ENCODE results near the gene DHRS2.

The DHRS2 gene

DNA sequence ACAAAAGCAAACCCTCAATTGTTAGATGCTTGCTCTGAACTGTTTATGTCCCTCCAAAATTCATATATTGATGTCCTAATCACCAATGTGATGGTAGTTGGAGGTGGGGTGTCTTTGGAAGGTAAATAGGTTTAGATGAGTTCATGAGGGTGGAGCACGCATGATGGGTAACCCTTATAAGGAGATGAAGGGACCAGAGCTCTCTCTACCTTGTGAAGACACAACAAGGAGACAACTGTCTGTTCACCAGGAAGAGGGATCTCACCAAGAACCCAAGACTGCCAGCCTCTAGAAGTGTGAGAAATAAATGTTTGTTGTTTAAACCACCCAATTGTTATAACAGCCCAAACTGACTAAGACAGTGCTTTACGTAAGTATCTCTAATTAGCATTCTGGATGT is 27.0 kb downstream of the DHRS2 start:
- TF ChIP-seq, protein P1, sequence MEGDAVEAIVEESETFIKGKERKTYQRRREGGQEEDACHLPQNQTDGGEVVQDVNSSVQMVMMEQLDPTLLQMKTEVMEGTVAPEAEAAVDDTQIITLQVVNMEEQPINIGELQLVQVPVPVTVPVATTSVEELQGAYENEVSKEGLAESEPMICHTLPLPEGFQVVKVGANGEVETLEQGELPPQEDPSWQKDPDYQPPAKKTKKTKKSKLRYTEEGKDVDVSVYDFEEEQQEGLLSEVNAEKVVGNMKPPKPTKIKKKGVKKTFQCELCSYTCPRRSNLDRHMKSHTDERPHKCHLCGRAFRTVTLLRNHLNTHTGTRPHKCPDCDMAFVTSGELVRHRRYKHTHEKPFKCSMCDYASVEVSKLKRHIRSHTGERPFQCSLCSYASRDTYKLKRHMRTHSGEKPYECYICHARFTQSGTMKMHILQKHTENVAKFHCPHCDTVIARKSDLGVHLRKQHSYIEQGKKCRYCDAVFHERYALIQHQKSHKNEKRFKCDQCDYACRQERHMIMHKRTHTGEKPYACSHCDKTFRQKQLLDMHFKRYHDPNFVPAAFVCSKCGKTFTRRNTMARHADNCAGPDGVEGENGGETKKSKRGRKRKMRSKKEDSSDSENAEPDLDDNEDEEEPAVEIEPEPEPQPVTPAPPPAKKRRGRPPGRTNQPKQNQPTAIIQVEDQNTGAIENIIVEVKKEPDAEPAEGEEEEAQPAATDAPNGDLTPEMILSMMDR (IDR thresholded peaks at IDR 0.05; ENCODE audit: low read depth, low read length, missing control alignments), result no peak
- no peak for DNase-seq
- no peak overlapping the region for H3K4me3 ChIP-seq (ENCODE audit: low read depth, low read length)
- H3K36me3 ChIP-seq (replicated peaks), result no peaks in the 10 kb centered on the region
- no peaks in the 10 kb centered on the region for H3K27me3 ChIP-seq (replicated peaks)
- H3K27ac ChIP-seq, result no peak overlapping the region
- in situ Hi-C loops (cut with HindIII; ENCODE audit: low pct_ligation_motif_present, low sequenced_read_pairs), result no loop called here

DNA sequence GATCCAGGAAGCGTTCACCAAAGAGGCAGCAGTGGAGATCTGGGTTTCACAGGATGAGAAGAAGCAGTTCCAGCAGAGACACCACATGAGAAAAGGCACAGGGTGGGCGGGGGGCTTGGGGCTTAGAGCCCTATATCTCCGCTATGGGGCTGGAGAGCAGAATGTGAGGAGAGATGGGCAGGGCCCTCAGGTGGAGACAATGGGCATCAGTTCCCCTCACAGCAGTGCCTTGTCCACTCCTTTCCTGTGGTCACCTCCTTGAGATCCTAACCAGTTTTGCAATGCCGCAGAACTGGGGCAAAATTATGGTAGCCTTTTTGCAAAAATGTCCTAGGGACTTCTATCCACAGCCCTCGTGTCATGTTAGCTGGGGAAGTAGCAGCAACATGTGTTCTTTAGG is 27.5 kb downstream of the DHRS2 start:
- Histone ChIP-seq H3K4me3 (ENCODE audit: low read depth, low read length) (no peak overlapping the region), H3K36me3 (replicated peaks) (no peaks in the 10 kb centered on the region), H3K27me3 (replicated peaks) (no peaks in the 10 kb centered on the region), H3K27ac (no peak overlapping the region)
- TF ChIP-seq, protein P1 (IDR thresholded peaks at IDR 0.05; ENCODE audit: low read depth, low read length, missing control alignments), result no peak
- in situ Hi-C loops (cut with HindIII; ENCODE audit: low pct_ligation_motif_present, low sequenced_read_pairs), result no loop called here
- no peak for DNase-seq

DNA sequence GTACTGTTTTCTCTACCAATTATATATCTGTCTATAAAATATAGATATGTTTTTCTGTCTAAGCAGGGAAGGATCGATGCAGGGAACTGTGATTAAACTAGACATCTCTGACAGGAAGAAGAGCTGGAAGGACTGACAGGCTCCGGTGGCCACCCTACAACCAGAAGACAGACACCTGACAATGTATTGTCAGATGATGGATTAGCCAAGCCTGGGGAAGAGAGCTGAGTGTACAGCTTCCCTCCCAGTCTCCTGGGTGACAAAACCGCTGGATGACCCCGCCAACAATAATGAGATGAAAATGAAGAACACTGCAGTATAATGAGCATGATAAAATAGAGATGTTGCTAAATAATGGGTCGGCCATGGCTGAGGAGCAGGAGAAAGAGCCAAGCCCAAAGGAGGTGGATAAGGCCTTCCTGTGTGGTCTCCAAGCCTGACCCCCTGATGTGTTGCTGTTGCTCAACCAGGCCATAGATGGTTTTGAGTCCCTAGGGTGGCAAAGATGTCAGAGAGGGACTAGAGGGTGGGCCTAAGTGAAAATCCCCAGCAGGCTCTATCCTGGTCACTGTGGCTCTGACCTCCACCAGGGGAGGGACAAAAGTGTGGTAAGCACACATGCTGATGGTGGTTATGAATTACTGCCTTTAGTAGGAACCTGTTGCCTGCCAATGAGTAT is 28.2 kb downstream of the DHRS2 start:
- TF ChIP-seq, protein P1 (IDR thresholded peaks at IDR 0.05; ENCODE audit: low read depth, low read length, missing control alignments), result no peak
- Histone ChIP-seq H3K4me3 (ENCODE audit: low read depth, low read length) (no peak overlapping the region), H3K36me3 (replicated peaks) (no peaks in the 10 kb centered on the region), H3K27ac (no peak overlapping the region), H3K27me3 (replicated peaks) (no peaks in the 10 kb centered on the region)
- in situ Hi-C loops (cut with HindIII; ENCODE audit: low pct_ligation_motif_present, low sequenced_read_pairs), result no loop called here
- no peak for DNase-seq

DNA sequence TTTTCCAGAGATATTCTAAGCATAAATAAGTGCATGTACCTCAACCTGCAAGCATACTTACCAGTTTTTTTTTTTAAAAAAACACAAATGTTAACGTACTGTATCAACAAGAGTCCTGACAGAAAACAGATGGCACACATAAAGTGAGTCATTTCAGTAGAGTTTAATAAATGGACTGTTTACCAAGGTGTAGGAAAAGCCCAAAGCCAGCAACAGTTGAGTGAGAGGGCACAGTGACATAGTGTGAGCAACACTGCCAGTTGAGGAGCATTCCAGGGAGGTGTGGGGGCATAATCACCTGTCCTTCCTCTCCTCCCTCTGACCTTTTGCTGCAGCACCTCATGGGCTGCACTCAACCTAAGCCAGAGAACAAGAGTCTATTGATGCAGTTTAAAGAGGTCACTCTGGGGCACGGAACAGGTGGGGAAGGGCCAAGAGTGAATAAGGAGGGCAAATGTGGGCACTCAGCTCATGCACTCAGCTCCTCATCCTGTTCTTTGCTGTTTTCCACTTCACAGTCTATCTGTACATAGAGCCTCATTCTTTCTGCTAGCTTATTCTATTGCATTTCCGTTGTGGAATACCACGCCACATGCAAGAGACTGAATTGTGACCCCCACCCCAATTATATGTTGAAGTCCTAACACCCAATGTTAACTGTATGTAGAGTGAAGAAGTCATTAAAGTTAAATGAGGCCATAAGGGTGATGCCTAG is 29.3 kb downstream of the DHRS2 start:
- Histone ChIP-seq H3K27ac (no peak overlapping the region), H3K36me3 (replicated peaks) (no peaks in the 10 kb centered on the region), H3K27me3 (replicated peaks) (no peaks in the 10 kb centered on the region), H3K4me3 (ENCODE audit: low read depth, low read length) (no peak overlapping the region)
- in situ Hi-C loops (cut with HindIII; ENCODE audit: low pct_ligation_motif_present, low sequenced_read_pairs), result no loop called here
- TF ChIP-seq, protein P1 (IDR thresholded peaks at IDR 0.05; ENCODE audit: low read depth, low read length, missing control alignments), result no peak
- no peak for DNase-seq

DNA sequence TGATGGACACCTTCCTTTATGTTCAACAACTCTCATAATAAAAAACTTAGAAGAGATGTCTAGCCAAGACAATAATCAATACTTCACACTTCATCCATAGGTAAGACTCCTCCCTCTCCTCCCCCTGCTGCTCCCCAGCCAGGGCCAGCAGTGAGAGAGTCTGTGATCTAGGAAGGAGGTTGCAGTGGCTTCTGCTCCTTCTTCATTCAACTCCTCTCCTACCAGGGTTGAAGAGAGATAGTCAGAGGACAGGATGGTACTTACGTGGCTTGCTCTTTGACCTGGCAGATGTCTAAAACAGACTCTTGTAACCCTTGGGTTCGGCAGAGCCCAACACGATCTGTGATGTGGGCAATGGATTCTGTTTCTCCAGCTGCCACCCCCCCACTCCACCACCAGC is 31.0 kb downstream of the DHRS2 start:
- no peak overlapping the region for H3K27ac ChIP-seq
- no peaks in the 10 kb centered on the region for H3K27me3 ChIP-seq (replicated peaks)
- TF ChIP-seq, protein P1 (IDR thresholded peaks at IDR 0.05; ENCODE audit: low read depth, low read length, missing control alignments), result no peak
- no peaks in the 10 kb centered on the region for H3K36me3 ChIP-seq (replicated peaks)
- in situ Hi-C loops (cut with HindIII; ENCODE audit: low pct_ligation_motif_present, low sequenced_read_pairs), result no loop called here
- no peak overlapping the region for H3K4me3 ChIP-seq (ENCODE audit: low read depth, low read length)
- DNase-seq, result no peak
